Subcutaneous abdominal adipose tissue (tissue), 5 donors: ENCODE results near the gene TP53TG5.

ENCODE experiments used
- H3K27ac ChIP-seq: one replicate; pipeline ENCODE4 v1.7.0; 2013; ENCODE audit warnings: low read depth, mild to moderate bottlenecking, inconsistent platforms, low read length, moderate library complexity
- H3K27me3 ChIP-seq, 5 donors: one replicate each; pipeline ENCODE4 v1.7.0; 2013; ENCODE audit warnings: low read length in 5 of 5, inconsistent platforms in 1 of 5; ENCODE audit not compliant: control insufficient read depth in 5 of 5, insufficient read depth in 4 of 5
- H3K36me3 ChIP-seq, 5 donors: one replicate each; pipeline ENCODE4 v1.7.0; 2013; ENCODE audit warnings: low read length in 5 of 5; ENCODE audit not compliant: control insufficient read depth in 5 of 5, insufficient read depth in 5 of 5
- H3K4me1 ChIP-seq, 5 donors: one replicate each; pipeline ENCODE4 v1.7.0; 2013; ENCODE audit warnings: low read length in 5 of 5, mild to moderate bottlenecking in 3 of 5, moderate library complexity in 1 of 5; ENCODE audit not compliant: control insufficient read depth in 5 of 5, insufficient read depth in 5 of 5
- H3K4me3 ChIP-seq, 5 donors: one replicate each; pipeline ENCODE4 v1.7.0; 2013; ENCODE audit warnings: low read length in 5 of 5, low read depth in 1 of 5
- H3K9ac ChIP-seq, 5 donors: one replicate each; pipeline ENCODE4 v1.7.0; 2013; ENCODE audit warnings: low read length in 5 of 5, mild to moderate bottlenecking in 4 of 5, moderate library complexity in 3 of 5
- H3K9me3 ChIP-seq, 5 donors: one replicate each; pipeline ENCODE4 v1.7.0; 2013; ENCODE audit warnings: low read length in 5 of 5; ENCODE audit not compliant: control insufficient read depth in 5 of 5
- donor health status: healthy.
- donor health status: healthy.
- donor health status: healthy.
- donor health status: healthy.
- donor health status: healthy.

The TP53TG5 gene

GRCh38 chr20:45336530-45337366 lies 41.4 kb downstream of the TP53TG5 start:
- Histone ChIP-seq H3K9me3 (no peaks in the 10 kb centered on the region), H3K9ac (peak overlapping the region in 2 of 5 donors; percentile 0 to 63), H3K27me3 (no peaks in the 10 kb centered on the region), H3K27ac (peak overlapping the region; percentile 69), H3K4me1 (peaks cover 4 to 48% (median 35%) of the 10 kb centered on the region in 5 donors), H3K36me3 (peaks cover under 1 to 32% (median 14%) of the 10 kb centered on the region in 5 donors), H3K4me3 (no peak overlapping the region)

- no peaks in the 10 kb centered on the region for H3K9me3 ChIP-seq
- no peak overlapping the region for H3K4me3 ChIP-seq
- no peaks in the 10 kb centered on the region for H3K4me1 ChIP-seq
- H3K27ac ChIP-seq: no peak overlapping the region
- no peak overlapping the region for H3K9ac ChIP-seq
- peaks cover 9 to 71% (median 58%) of the 10 kb centered on the region in 5 donors for H3K36me3 ChIP-seq
- no peaks in the 10 kb centered on the region for H3K27me3 ChIP-seq
These were observed 47.6 kb downstream of the TP53TG5 start for GRCh38 chr20:45330476-45330875.

GRCh38 chr20:45329497-45330319 lies 48.4 kb downstream of the TP53TG5 start:
- H3K4me3 ChIP-seq: no peak overlapping the region
- peaks cover 9 to 72% (median 58%) of the 10 kb centered on the region in 5 donors for H3K36me3 ChIP-seq
- no peaks in the 10 kb centered on the region for H3K9me3 ChIP-seq
- H3K27me3 ChIP-seq: no peaks in the 10 kb centered on the region
- no peaks in the 10 kb centered on the region for H3K4me1 ChIP-seq
- no peak overlapping the region for H3K27ac ChIP-seq
- no peak overlapping the region for H3K9ac ChIP-seq

- Histone ChIP-seq H3K9me3 (no peaks in the 10 kb centered on the region), H3K4me3 (no peak overlapping the region), H3K4me1 (no peaks in the 10 kb centered on the region), H3K9ac (peak overlapping the region in 1 of 5 donors; percentile 19), H3K36me3 (peaks cover 9 to 75% (median 60%) of the 10 kb centered on the region in 5 donors), H3K27me3 (no peaks in the 10 kb centered on the region), H3K27ac (no peak overlapping the region)
These were observed 49.7 kb downstream of the TP53TG5 start for GRCh38 chr20:45328451-45328850.

- Histone ChIP-seq H3K4me3 (no peak overlapping the region), H3K9ac (no peak overlapping the region), H3K9me3 (no peaks in the 10 kb centered on the region), H3K27ac (no peak overlapping the region), H3K4me1 (no peaks in the 10 kb centered on the region), H3K36me3 (peaks cover 5 to 51% (median 42%) of the 10 kb centered on the region in 5 donors), H3K27me3 (no peaks in the 10 kb centered on the region)
These were observed 52.8 kb downstream of the TP53TG5 start for GRCh38 chr20:45325371-45325770.

- no peak overlapping the region for H3K9ac ChIP-seq
- no peaks in the 10 kb centered on the region for H3K4me1 ChIP-seq
- H3K9me3 ChIP-seq: no peaks in the 10 kb centered on the region
- no peak overlapping the region for H3K27ac ChIP-seq
- no peaks in the 10 kb centered on the region for H3K27me3 ChIP-seq
- no peak overlapping the region for H3K4me3 ChIP-seq
- peaks cover 0 to 34% (median 26%) of the 10 kb centered on the region in 5 donors for H3K36me3 ChIP-seq
These were observed 54.4 kb downstream of the TP53TG5 start for GRCh38 chr20:45323731-45324130.

- no peaks in the 10 kb centered on the region for H3K4me1 ChIP-seq
- no peak overlapping the region for H3K4me3 ChIP-seq
- peaks cover 0 to 27% (median 19%) of the 10 kb centered on the region in 5 donors for H3K36me3 ChIP-seq
- no peak overlapping the region for H3K27ac ChIP-seq
- no peaks in the 10 kb centered on the region for H3K9me3 ChIP-seq
- no peak overlapping the region for H3K9ac ChIP-seq
- H3K27me3 ChIP-seq: peaks cover 0 to 3% (median 0%) of the 10 kb centered on the region in 5 donors
These were observed 55.2 kb downstream of the TP53TG5 start for GRCh38 chr20:45322952-45323383.
